ENCODE measurements around the gene ITIH2. TPM values are rescaled to one million over a fixed set of nuclear protein-coding genes. Genes with fewer than 3 reads are reported as not detected.

ITIH2 gene
- total RNA-seq, 6 experiments from 2014 or later, result 399 to 1,113 (median 694) TPM

DNA sequence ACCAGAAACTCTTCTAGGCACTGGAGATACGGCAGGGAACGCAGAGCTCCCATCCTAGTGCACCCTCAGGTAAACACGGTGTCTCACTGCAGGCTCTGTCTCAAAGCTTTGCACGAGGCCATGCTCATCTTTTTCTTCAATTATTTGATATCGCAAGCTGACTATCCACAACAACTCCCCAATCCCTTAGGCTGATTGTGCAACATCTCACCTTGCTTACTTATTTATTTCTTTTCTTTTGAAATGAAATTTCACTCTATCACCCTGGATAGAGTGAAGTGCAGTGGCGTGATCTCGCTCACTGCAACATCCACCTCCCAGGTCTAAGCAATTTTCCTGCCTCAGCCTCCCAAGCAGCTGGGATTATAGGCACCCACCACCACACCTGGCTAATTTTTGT, 12.4 kb downstream of the ITIH2 start:
- H3K27ac ChIP-seq, result no peak overlapping the region
- no peak for ATAC-seq
- H3K27me3 ChIP-seq, result no peaks in the 10 kb centered on the region
- H3K4me1 ChIP-seq, result peaks cover 0 to 3% (median 0%) of the 10 kb centered on the region in 4 donors
- TF ChIP-seq POLR2A (IDR thresholded peaks at IDR 0.05), result no peak
- TF ChIP-seq, protein P1, sequence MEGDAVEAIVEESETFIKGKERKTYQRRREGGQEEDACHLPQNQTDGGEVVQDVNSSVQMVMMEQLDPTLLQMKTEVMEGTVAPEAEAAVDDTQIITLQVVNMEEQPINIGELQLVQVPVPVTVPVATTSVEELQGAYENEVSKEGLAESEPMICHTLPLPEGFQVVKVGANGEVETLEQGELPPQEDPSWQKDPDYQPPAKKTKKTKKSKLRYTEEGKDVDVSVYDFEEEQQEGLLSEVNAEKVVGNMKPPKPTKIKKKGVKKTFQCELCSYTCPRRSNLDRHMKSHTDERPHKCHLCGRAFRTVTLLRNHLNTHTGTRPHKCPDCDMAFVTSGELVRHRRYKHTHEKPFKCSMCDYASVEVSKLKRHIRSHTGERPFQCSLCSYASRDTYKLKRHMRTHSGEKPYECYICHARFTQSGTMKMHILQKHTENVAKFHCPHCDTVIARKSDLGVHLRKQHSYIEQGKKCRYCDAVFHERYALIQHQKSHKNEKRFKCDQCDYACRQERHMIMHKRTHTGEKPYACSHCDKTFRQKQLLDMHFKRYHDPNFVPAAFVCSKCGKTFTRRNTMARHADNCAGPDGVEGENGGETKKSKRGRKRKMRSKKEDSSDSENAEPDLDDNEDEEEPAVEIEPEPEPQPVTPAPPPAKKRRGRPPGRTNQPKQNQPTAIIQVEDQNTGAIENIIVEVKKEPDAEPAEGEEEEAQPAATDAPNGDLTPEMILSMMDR (IDR thresholded peaks at IDR 0.05), result no peak
- H3K9me3 ChIP-seq, result no peaks in the 10 kb centered on the region
- no peak for DNase-seq
- peaks cover 0 to 86% (median 43%) of the 10 kb centered on the region in 4 donors for H3K36me3 ChIP-seq
- no peak overlapping the region for H3K4me3 ChIP-seq
- intact Hi-C loops (cut with DNase I), result no loop called here
- 89% methylated on average over 7 of the region's 7 CpGs for WGBS (ENCODE audit: insufficient coverage, low coverage, low lambda C conversion rate, missing lambda C conversion rate)

DNA sequence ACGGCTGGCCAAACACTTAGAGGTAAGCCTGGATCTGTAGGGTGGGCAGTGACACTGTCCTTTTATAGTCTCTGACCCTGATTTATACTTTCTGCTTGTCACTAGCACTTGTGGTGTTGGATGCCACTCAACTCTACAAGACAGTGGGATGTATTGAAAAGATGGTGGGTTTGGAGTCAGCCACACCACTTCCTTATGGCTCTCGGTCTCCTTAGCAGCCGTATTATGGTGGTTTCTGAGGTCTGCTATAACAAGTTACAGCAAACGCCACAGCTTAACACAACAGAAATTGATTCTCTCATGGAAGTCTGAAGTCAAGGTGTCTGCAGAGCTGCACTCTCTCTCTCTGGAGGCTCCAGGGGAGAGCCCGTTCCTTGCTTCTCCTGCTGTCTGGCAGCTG, 14.7 kb downstream of the ITIH2 start:
- 54% methylated on average over 4 of the region's 5 CpGs for WGBS (ENCODE audit: insufficient coverage, low coverage, low lambda C conversion rate, missing lambda C conversion rate)

DNA sequence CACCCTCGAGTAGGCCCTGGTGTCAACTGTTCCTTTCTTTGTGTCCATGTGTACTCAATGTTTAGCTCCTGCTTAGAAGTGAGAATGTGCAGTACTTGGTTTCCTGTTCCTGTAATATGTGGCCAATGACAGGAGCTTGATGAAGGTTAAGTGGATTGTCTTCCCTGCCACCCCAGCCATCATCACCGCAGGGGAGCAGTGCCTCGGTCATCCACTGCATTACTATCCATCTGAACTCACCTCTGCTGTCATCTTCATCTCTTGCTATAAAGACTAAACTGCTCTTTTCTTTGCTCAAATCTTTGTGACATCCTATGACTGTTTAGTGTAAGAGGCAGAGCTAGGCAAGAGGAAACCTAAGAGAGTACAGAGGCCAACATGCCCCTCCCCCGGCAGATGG, 15.6 kb downstream of the ITIH2 start:
- no peak for ATAC-seq

More for the DNA sequence above, 14.7 kb downstream of the ITIH2 start:
- H3K4me1 ChIP-seq, result no peaks in the 10 kb centered on the region
- ATAC-seq, result no peak
- no peak overlapping the region for H3K4me3 ChIP-seq
- no peak for TF ChIP-seq POLR2A (IDR thresholded peaks at IDR 0.05)
- TF ChIP-seq, protein P1 (IDR thresholded peaks at IDR 0.05), result no peak
- DNase-seq, result no peak
- H3K27me3 ChIP-seq, result no peaks in the 10 kb centered on the region
- no peaks in the 10 kb centered on the region for H3K9me3 ChIP-seq
- intact Hi-C loops (cut with DNase I), result no loop called here
- peaks cover 0 to 93% (median 47%) of the 10 kb centered on the region in 4 donors for H3K36me3 ChIP-seq
- H3K27ac ChIP-seq, result no peak overlapping the region

DNA sequence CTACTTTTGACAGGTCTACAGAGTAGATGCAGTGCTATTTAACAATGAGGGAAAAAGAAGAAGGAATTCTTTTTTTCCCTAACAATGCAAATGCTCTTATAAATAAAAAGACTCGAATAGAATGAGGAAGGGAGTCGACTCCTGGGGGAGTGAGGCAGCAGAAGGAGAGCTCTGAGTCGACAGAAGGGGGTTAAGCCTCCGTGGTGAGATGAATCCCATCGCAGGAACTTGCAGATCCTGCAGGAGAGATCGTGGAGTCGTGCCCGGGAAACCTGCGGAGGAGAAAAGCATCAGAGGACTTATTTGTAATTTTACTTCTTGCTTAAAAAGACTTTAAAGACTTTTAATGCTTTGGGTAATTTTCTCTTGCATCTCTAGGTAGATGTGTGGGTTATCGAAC, 17.4 kb downstream of the ITIH2 start:
- Histone ChIP-seq H3K27ac (no peak overlapping the region), H3K9me3 (no peaks in the 10 kb centered on the region), H3K4me1 (no peaks in the 10 kb centered on the region), H3K36me3 (peaks cover 0 to 88% (median 40%) of the 10 kb centered on the region in 4 donors), H3K4me3 (no peak overlapping the region), H3K27me3 (no peaks in the 10 kb centered on the region)
- WGBS (ENCODE audit: insufficient coverage, low coverage, low lambda C conversion rate, missing lambda C conversion rate), result 68% methylated on average over 9 of the region's 10 CpGs
- no peak for ATAC-seq
- no peak for DNase-seq
- intact Hi-C loops (cut with DNase I), result no loop called here
- TF ChIP-seq, protein P1 (IDR thresholded peaks at IDR 0.05), result no peak
- TF ChIP-seq POLR2A (IDR thresholded peaks at IDR 0.05), result no peak

More for the DNA sequence above, 15.6 kb downstream of the ITIH2 start:
- no peaks in the 10 kb centered on the region for H3K4me1 ChIP-seq
- H3K27ac ChIP-seq, result no peak overlapping the region
- no peaks in the 10 kb centered on the region for H3K27me3 ChIP-seq
- intact Hi-C loops (cut with DNase I), result no loop called here
- H3K4me3 ChIP-seq, result no peak overlapping the region
- no peak for TF ChIP-seq POLR2A (IDR thresholded peaks at IDR 0.05)
- TF ChIP-seq, protein P1 (IDR thresholded peaks at IDR 0.05), result no peak
- H3K9me3 ChIP-seq, result no peaks in the 10 kb centered on the region
- 78% methylated on average over 3 of the region's 4 CpGs for WGBS (ENCODE audit: insufficient coverage, low coverage, low lambda C conversion rate, missing lambda C conversion rate)
- DNase-seq, result no peak
- H3K36me3 ChIP-seq, result peaks cover 0 to 90% (median 46%) of the 10 kb centered on the region in 4 donors

All from right lobe of liver (tissue), 6 donors.